ENCODE measurements around the gene CCDC127. TPM values are rescaled to one million over a fixed set of nuclear protein-coding genes. Genes with fewer than 3 reads are reported as not detected.

Gene CCDC127
- total RNA-seq, 1 donor from 2014 or later: 9.7 TPM

DNA sequence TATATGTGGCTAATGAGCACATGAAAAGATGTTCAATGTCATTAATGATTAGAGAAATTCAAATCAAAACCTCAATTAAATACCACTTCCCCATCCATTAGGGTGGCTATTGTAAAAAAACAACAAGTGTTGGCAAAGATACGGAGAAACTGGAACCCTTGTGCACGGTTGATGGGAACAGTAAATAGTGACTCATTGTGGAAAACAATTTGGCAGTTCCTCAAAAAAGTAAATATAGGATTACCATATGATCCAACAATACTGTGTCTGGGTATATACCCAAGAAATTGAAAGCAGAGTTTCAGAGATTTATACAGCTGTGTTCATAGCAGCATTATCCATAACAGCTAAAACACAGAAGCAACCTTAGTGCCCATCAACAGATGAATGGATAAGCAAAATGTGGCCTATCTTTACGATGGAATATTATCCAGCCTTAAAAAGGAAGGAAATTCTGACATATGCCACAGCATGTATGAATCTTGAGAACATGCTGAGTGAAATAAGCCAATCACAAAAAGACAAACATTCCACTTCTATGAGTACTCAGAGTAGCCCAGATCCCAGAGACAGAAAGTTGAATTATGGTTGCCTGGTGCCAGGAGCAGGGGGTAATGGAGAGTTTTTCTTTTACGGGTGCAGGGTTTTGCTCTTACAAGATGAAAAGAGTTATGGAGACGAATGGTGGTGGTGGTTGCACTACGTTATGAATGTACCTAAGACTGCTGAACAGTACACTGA lies 68.0 kb downstream of the CCDC127 start:
- H3K4me3 Mint-ChIP-seq: no peak overlapping the region
- peaks cover 29% of the 10 kb centered on the region for H3K9me3 Mint-ChIP-seq
- TF ChIP-seq, protein P1, sequence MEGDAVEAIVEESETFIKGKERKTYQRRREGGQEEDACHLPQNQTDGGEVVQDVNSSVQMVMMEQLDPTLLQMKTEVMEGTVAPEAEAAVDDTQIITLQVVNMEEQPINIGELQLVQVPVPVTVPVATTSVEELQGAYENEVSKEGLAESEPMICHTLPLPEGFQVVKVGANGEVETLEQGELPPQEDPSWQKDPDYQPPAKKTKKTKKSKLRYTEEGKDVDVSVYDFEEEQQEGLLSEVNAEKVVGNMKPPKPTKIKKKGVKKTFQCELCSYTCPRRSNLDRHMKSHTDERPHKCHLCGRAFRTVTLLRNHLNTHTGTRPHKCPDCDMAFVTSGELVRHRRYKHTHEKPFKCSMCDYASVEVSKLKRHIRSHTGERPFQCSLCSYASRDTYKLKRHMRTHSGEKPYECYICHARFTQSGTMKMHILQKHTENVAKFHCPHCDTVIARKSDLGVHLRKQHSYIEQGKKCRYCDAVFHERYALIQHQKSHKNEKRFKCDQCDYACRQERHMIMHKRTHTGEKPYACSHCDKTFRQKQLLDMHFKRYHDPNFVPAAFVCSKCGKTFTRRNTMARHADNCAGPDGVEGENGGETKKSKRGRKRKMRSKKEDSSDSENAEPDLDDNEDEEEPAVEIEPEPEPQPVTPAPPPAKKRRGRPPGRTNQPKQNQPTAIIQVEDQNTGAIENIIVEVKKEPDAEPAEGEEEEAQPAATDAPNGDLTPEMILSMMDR (IDR thresholded peaks at IDR 0.05; ENCODE audit: unreplicated experiment): no peak
- no peak for DNase-seq (ENCODE audit: low spot score in 2 of 2, unreplicated experiment in 2 of 2)
- H3K36me3 Mint-ChIP-seq: peaks cover 69% of the 10 kb centered on the region
- no peak overlapping the region for H3K27ac Mint-ChIP-seq
- H3K4me1 Mint-ChIP-seq: peaks cover 1% of the 10 kb centered on the region
- H3K27me3 Mint-ChIP-seq (ENCODE audit: low read depth): no peaks in the 10 kb centered on the region

DNA sequence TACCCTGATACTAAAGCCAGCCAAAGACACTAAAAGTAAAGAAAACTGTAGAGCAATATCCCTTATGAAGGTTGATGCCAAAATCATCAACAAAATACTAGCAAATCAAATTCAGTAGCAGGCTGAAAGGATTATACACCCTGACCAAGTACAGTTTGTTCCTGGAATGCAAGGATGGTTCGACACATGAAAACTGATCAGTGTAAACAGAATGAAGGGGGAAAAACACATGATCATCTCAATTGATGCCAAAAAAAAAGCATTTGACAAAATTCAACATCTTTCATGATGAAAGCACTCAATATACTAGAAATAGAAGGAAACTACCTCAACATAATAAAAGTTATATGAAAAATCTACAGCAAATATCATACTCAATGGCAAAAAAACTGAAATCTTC lies 70.2 kb downstream of the CCDC127 start:
- peaks cover 73% of the 10 kb centered on the region for H3K36me3 Mint-ChIP-seq
- TF ChIP-seq, protein P1 (IDR thresholded peaks at IDR 0.05; ENCODE audit: unreplicated experiment): no peak

More for the DNA sequence above, 70.2 kb downstream of the CCDC127 start:
- Mint-ChIP-seq H3K4me3 (no peak overlapping the region), H3K9me3 (peaks cover 29% of the 10 kb centered on the region), H3K4me1 (no peaks in the 10 kb centered on the region), H3K27me3 (ENCODE audit: low read depth) (no peaks in the 10 kb centered on the region), H3K27ac (no peak overlapping the region)
- DNase-seq (ENCODE audit: low spot score in 2 of 2, unreplicated experiment in 2 of 2): no peak

Other genes starting within 250 kb of the CCDC127 start
- 65.6 to 71.2 TPM (median 70.0 TPM) in 3 replicates for gene PLEKHG4B, start 126.0 kb downstream of the CCDC127 start, total RNA-seq
- 0.22 to 0.27 TPM in 2 of 3 replicates, not detected in the other for gene LRRC14B, start 26.7 kb downstream of the CCDC127 start, total RNA-seq
- gene SDHA, start 167 bp upstream of the CCDC127 start, total RNA-seq: 83.4 to 86.3 TPM (median 85.9 TPM) in 3 replicates
- 82.4 to 85.6 TPM (median 84.4 TPM) in 3 replicates for gene PDCD6, start 53.5 kb upstream of the CCDC127 start, total RNA-seq
- 10.7 to 12.7 TPM (median 10.9 TPM) in 3 replicates for gene AHRR, start 103.6 kb upstream of the CCDC127 start, total RNA-seq
- gene EXOC3, start 225.0 kb upstream of the CCDC127 start, total RNA-seq: 70.4 to 73.5 TPM (median 71.2 TPM) in 3 replicates